Fibroblast of skin of right biceps (primary cell): ENCODE data around the gene NAGPA.

Experiments
- DNase-seq: peaks from one replicate; pipeline ENCODE4 v3.0.0-alpha.2; 2013

The NAGPA gene

GRCh38 chr16:5025171-5025632 is 8.5 kb downstream of the NAGPA start:
- DNase-seq: no peak

GRCh38 chr16:5024632-5025031 is 9.1 kb downstream of the NAGPA start:
- DNase-seq: no peak

GRCh38 chr16:5022521-5022920 is 11.2 kb downstream of the NAGPA start:
- DNase-seq: no peak

- no peak for DNase-seq
Measured at GRCh38 chr16:5020551-5020950, 13.2 kb downstream of the NAGPA start.

- no peak for DNase-seq
Measured at GRCh38 chr16:5019775-5020174, 14.0 kb downstream of the NAGPA start.

GRCh38 chr16:5018793-5019192 is 14.9 kb downstream of the NAGPA start:
- DNase-seq: no peak

- DNase-seq: no peak
Measured at GRCh38 chr16:5017678-5017969, 16.1 kb downstream of the NAGPA start.

GRCh38 chr16:5016967-5017677 is 16.6 kb downstream of the NAGPA start:
- DNase-seq: no peak

GRCh38 chr16:5015887-5016286 is 17.8 kb downstream of the NAGPA start:
- no peak for DNase-seq

- DNase-seq: no peak
Measured at GRCh38 chr16:5015351-5015750, 18.4 kb downstream of the NAGPA start.

GRCh38 chr16:5012887-5013286 is 20.8 kb downstream of the NAGPA start:
- no peak for DNase-seq

GRCh38 chr16:5011637-5012036 is 22.1 kb downstream of the NAGPA start:
- DNase-seq: no peak

- DNase-seq: no peak
Measured at GRCh38 chr16:5010576-5011329, 23.0 kb downstream of the NAGPA start.

GRCh38 chr16:5008311-5008731 is 25.4 kb downstream of the NAGPA start:
- DNase-seq: no peak

GRCh38 chr16:5007256-5007655 is 26.5 kb downstream of the NAGPA start:
- DNase-seq: no peak

- no peak for DNase-seq
Measured at GRCh38 chr16:5006348-5007193, 27.2 kb downstream of the NAGPA start.

- no peak for DNase-seq
Measured at GRCh38 chr16:5005916-5006315, 27.8 kb downstream of the NAGPA start.

- DNase-seq: no peak
Measured at GRCh38 chr16:5004311-5004710, 29.4 kb downstream of the NAGPA start.

- no peak for DNase-seq
Measured at GRCh38 chr16:5003828-5004227, 29.9 kb downstream of the NAGPA start.

- DNase-seq: no peak
Measured at GRCh38 chr16:5003211-5003610, 30.5 kb downstream of the NAGPA start.

- DNase-seq: no peak
Measured at GRCh38 chr16:5002699-5003143, 31.0 kb downstream of the NAGPA start.

GRCh38 chr16:5001986-5002385 is 31.7 kb downstream of the NAGPA start:
- no peak for DNase-seq

- DNase-seq: no peak
Measured at GRCh38 chr16:5001571-5001970, 32.2 kb downstream of the NAGPA start.

- DNase-seq: no peak
Measured at GRCh38 chr16:5000573-5001001, 33.1 kb downstream of the NAGPA start.
